Fibroblast of mammary gland (primary cell): ENCODE measurements around the gene CCBE1.
A peak's percentile ranks its signal among the peaks of the same experiment; 100 is the strongest.

Source experiments
- DNase-seq: peaks from one replicate; pipeline ENCODE4 v3.0.0-alpha.2; 2010; ENCODE audit warnings: low read depth
- H3K4me3 ChIP-seq: 2 replicates; pipeline ENCODE4 v1.5.1; 2011; ENCODE audit warnings: low read depth, mild to moderate bottlenecking, low read length, moderate library complexity; ENCODE audit not compliant: control insufficient read depth
- TF ChIP-seq, protein P1 (sequence below): conservative IDR thresholded peaks from 2 replicates; pipeline ENCODE4 v1.5.1; 2011; ENCODE audit warnings: low read depth, low read length, inconsistent platforms; ENCODE audit not compliant: control insufficient read depth, insufficient read depth

The CCBE1 gene

DNA sequence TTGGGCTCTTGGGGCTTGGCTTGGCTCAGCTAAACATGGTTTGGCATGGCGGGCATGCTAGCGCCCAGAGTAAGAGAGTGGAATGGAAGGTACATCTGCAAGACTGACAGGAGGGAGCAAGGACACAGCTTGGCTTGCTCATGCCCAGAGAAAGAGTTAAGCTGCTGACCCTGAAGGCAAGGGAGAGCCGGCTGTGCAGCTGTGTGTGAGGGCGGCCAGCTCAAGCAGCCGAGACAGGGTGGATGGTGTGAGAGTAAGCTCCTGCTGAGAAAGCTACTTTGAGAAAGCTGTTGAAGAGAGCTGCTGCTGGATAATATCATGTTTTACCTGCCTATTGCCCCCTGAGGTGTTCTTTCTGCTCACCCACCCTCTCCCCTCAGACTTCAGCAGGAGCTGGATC, 135.6 kb downstream of the CCBE1 start:
- no peak for DNase-seq
- TF ChIP-seq, protein P1, sequence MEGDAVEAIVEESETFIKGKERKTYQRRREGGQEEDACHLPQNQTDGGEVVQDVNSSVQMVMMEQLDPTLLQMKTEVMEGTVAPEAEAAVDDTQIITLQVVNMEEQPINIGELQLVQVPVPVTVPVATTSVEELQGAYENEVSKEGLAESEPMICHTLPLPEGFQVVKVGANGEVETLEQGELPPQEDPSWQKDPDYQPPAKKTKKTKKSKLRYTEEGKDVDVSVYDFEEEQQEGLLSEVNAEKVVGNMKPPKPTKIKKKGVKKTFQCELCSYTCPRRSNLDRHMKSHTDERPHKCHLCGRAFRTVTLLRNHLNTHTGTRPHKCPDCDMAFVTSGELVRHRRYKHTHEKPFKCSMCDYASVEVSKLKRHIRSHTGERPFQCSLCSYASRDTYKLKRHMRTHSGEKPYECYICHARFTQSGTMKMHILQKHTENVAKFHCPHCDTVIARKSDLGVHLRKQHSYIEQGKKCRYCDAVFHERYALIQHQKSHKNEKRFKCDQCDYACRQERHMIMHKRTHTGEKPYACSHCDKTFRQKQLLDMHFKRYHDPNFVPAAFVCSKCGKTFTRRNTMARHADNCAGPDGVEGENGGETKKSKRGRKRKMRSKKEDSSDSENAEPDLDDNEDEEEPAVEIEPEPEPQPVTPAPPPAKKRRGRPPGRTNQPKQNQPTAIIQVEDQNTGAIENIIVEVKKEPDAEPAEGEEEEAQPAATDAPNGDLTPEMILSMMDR, result no peak
- H3K4me3 ChIP-seq, result no peak overlapping the region

DNA sequence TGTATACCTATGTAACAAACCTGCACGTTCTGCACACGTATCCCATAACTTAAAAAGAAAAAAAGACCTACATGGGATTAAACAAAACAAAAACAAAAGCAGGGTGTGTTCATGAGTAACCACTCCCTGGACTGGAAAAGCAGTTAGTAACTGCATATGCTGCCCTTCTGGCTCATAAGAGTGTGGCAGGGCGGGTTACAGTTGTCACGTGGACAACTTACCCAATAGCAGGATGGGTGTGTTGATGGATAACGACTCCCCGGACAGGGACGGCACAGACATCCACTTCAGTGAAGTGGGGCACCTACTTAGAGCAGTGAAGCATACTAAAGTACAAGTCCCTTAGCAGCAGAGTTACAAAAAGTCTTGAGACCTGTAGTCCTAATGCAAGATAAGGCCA, 136.7 kb downstream of the CCBE1 start:
- no peak overlapping the region for H3K4me3 ChIP-seq
- TF ChIP-seq, protein P1, result no peak
- no peak for DNase-seq

DNA sequence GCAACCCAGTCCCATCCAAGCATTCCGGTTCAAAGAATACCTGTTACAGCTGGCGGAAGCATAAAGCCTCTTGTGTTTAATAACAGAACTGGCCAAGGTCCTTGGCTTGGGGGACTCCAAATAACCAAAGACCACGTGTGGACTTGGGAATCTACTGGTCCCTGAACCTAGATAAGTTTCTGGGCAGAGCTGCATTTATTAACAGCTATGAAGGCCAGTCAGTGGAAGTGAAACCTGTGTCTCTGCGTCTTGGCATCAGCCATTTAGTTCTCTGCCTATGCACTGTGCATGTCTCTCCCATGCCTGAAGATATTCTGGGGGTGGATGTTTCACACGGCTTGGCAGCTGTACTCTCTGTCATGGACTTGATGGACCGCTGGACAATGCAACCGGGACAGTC, 137.7 kb downstream of the CCBE1 start:
- no peak for DNase-seq
- TF ChIP-seq, protein P1, result no peak
- no peak overlapping the region for H3K4me3 ChIP-seq

DNA sequence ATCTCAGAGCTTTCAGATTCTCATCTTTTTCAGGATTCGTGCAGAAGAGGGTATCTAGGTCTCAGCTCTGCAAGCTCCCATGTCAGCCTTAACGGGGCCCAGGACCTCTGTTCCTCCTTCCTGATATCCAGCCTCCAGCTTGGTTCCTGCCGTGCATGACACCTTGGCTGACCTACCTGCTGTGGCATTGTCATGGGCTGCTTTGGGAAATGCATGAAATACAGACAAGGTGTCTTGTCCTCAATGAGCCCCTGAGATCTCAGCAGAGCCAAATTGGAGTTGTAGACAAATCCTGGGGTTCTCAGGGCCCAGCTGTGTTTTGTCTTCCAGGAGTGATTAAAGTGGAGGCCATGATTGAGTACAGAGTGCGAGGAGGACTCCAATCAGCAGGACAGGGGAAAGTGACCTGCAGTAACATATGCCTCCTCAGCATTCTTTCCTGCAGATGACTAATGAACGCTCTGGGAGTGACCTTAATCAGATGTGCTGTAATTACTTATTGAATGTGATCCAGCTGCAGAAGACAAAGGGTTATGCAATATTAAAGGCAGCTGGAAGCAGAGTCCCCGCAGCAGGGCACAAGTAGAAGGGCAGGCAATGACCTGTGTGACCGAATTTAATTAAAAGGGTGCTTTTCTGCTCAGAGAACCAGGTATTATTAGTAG, 141.1 kb downstream of the CCBE1 start:
- no peak overlapping the region for H3K4me3 ChIP-seq
- TF ChIP-seq, protein P1, result no peak

DNA sequence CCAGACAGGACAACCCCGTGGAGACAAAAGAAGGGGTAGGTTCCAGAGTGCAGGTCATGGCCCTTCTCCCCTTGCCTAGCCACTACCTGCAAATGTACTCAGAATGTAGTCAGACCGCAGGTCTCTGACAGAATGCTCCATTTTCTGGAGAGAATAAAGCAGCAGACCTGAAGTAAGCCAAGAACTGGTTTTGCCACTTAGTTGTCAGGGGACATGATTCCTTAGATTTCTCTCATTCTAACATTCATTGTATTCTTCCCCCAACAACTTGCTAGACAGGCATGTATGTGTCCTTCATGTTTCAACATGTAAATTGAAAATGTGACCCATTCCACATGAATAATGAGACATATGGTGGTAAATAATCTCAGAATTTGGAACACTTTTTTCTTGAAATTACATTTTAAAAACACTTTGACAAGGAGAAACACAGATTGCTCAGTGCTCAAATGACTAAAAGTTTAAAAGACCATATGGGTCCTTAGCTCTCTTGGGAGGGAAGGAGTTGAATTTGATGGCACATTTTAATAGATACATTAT, 142.4 kb downstream of the CCBE1 start:
- DNase-seq, result no peak
- H3K4me3 ChIP-seq, result no peak overlapping the region
- TF ChIP-seq, protein P1, result no peak

More for the DNA sequence above, 141.1 kb downstream of the CCBE1 start:
- peak; percentile 72 for DNase-seq

DNA sequence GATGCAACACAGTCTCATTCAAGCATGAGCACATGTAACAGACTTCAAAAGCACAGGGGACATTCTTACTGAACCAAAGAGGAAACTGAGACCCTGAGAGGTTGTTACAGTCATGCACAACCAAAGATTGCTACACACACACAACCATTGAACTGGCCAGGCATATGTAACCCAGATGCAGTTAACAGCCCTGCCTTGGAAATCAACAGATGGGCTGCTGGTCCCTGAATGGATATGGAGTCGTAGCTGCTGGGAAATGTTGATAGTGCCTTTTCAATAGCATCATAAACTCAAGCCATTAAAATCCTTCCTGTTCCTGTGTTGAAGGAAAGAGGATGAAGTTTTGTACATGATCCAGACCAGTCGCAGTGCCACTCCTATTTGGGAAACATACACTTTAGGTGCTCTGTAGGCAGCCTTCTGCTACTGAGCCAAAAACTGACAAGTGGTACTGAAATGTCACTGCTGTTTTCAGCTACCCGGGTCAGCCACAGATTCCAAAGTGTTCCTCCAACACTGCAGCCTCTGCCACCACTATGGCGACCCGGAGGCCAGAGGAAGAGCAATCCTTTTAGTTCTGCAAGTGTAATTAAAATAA, 143.9 kb downstream of the CCBE1 start:
- TF ChIP-seq, protein P1, result no peak
- DNase-seq, result no peak
- no peak overlapping the region for H3K4me3 ChIP-seq
